ENCODE data around the gene CCDC27.

Gene CCDC27

GRCh38 chr1:3710251-3710650, 42.0 kb upstream of the CCDC27 start:
- H3K27me3 ChIP-seq (ENCODE audit: insufficient read depth, poor library complexity, severe bottlenecking) = no peaks in the 10 kb centered on the region
- H3K9me3 ChIP-seq (ENCODE audit: severe bottlenecking) = no peaks in the 10 kb centered on the region
- no peak overlapping the region for H3K27ac ChIP-seq (ENCODE audit: poor library complexity, severe bottlenecking)
- H3K4me1 ChIP-seq (ENCODE audit: insufficient read depth, poor library complexity, severe bottlenecking) = peaks cover 19% of the 10 kb centered on the region
- DNase-seq (ENCODE audit: low spot score) (no peak), ATAC-seq (ENCODE audit: low read depth) (no peak)
- TF ChIP-seq CTCF (IDR thresholded peaks at IDR 0.05; ENCODE audit: poor library complexity, severe bottlenecking) = no peak
- no peaks in the 10 kb centered on the region for H3K36me3 ChIP-seq (ENCODE audit: low read depth)
- H3K4me3 ChIP-seq (ENCODE audit: severe bottlenecking) = no peak overlapping the region

- no peak overlapping the region for H3K4me3 ChIP-seq (ENCODE audit: severe bottlenecking)
- no peak for TF ChIP-seq CTCF (IDR thresholded peaks at IDR 0.05; ENCODE audit: poor library complexity, severe bottlenecking)
- H3K27me3 ChIP-seq (ENCODE audit: insufficient read depth, poor library complexity, severe bottlenecking) = no peaks in the 10 kb centered on the region
- H3K27ac ChIP-seq (ENCODE audit: poor library complexity, severe bottlenecking) = peak overlapping the region; percentile 60
- peaks cover 23% of the 10 kb centered on the region for H3K4me1 ChIP-seq (ENCODE audit: insufficient read depth, poor library complexity, severe bottlenecking)
- ATAC-seq (ENCODE audit: low read depth) (no peak), DNase-seq (ENCODE audit: low spot score) (no peak)
- no peaks in the 10 kb centered on the region for H3K9me3 ChIP-seq (ENCODE audit: severe bottlenecking)
- H3K36me3 ChIP-seq (ENCODE audit: low read depth) = no peaks in the 10 kb centered on the region
These were observed 40.9 kb upstream of the CCDC27 start for GRCh38 chr1:3711381-3711779.

- Histone ChIP-seq H3K27me3 (ENCODE audit: insufficient read depth, poor library complexity, severe bottlenecking) (no peaks in the 10 kb centered on the region), H3K4me1 (ENCODE audit: insufficient read depth, poor library complexity, severe bottlenecking) (peaks cover 28% of the 10 kb centered on the region), H3K4me3 (ENCODE audit: severe bottlenecking) (no peak overlapping the region), H3K9me3 (ENCODE audit: severe bottlenecking) (no peaks in the 10 kb centered on the region), H3K36me3 (ENCODE audit: low read depth) (no peaks in the 10 kb centered on the region), H3K27ac (ENCODE audit: poor library complexity, severe bottlenecking) (peak overlapping the region; percentile 60)
- TF ChIP-seq CTCF (IDR thresholded peaks at IDR 0.05; ENCODE audit: poor library complexity, severe bottlenecking) = no peak
- DNase-seq (ENCODE audit: low spot score) = no peak
- peak; percentile 82 for ATAC-seq (ENCODE audit: low read depth)
These were observed 40.3 kb upstream of the CCDC27 start for GRCh38 chr1:3711780-3712451.

- no peaks in the 10 kb centered on the region for H3K36me3 ChIP-seq (ENCODE audit: low read depth)
- no peaks in the 10 kb centered on the region for H3K9me3 ChIP-seq (ENCODE audit: severe bottlenecking)
- no peak for DNase-seq (ENCODE audit: low spot score)
- peaks cover 31% of the 10 kb centered on the region for H3K4me1 ChIP-seq (ENCODE audit: insufficient read depth, poor library complexity, severe bottlenecking)
- peak overlapping the region; percentile 60 for H3K27ac ChIP-seq (ENCODE audit: poor library complexity, severe bottlenecking)
- no peaks in the 10 kb centered on the region for H3K27me3 ChIP-seq (ENCODE audit: insufficient read depth, poor library complexity, severe bottlenecking)
- no peak overlapping the region for H3K4me3 ChIP-seq (ENCODE audit: severe bottlenecking)
- ATAC-seq (ENCODE audit: low read depth) = no peak
- TF ChIP-seq CTCF (IDR thresholded peaks at IDR 0.05; ENCODE audit: poor library complexity, severe bottlenecking) = no peak
These were observed 39.4 kb upstream of the CCDC27 start for GRCh38 chr1:3712573-3713535.
